Uterus (tissue), 4 donors: Measurements from ENCODE around the gene CD4. TPM values are rescaled to one million over a fixed set of nuclear protein-coding genes. Genes with fewer than 3 reads are reported as not detected.

ENCODE experiments used
- DNase-seq, 2 donors: peaks; one replicate each; pipeline ENCODE4 v3.0.0-alpha.2; 2019 to 2020
- H3K27ac ChIP-seq, 2 donors: fragments of 200-600 bp; sonication (generic); 1 replicate in 1 of 2; 2 replicates in 1 of 2; pipeline ENCODE4 v1.5.1; 2016 to 2018
- H3K27me3 ChIP-seq, 2 donors: fragments of 200-600 bp; sonication (generic); one replicate each; pipeline ENCODE4 v1.5.1; 2018 to 2019; ENCODE audit warnings: control low read depth in 1 of 2
- H3K36me3 ChIP-seq, 2 donors: fragments of 200-600 bp; sonication (generic); one replicate each; pipeline ENCODE4 v1.5.1; 2019; ENCODE audit warnings: control low read depth in 1 of 2
- H3K4me1 ChIP-seq, 2 donors: fragments of 200-600 bp; sonication (generic); one replicate each; pipeline ENCODE4 v1.5.1; 2018 to 2019; ENCODE audit warnings: control low read depth in 1 of 2
- H3K4me3 ChIP-seq, 2 donors: fragments of 200-600 bp; sonication (generic); 1 replicate in 1 of 2; 2 replicates in 1 of 2; pipeline ENCODE4 v1.5.1; 2018 to 2019; ENCODE audit warnings: mild to moderate bottlenecking in 1 of 2
- H3K9me3 ChIP-seq, 2 donors: fragments of 200-600 bp; sonication (generic); one replicate each; pipeline ENCODE4 v1.5.1; 2019; ENCODE audit warnings: control low read depth in 1 of 2
- POLR2A ChIP-seq, 2 donors: fragments of 450-650 bp; IDR thresholded peaks; one replicate each; pipeline ENCODE4 v1.6.1; 2016; ENCODE audit warnings: antibody characterized with exemption in 2 of 2, mild to moderate bottlenecking in 1 of 2, moderate library complexity in 1 of 2
- intact Hi-C: fragments of 100-400 bp; cut with DNase I; formaldehyde crosslinking; loops from one replicate; pipeline ENCODE4 v1.15.1; 2023; ENCODE audit warnings: low total_unique reads
- total RNA-seq, 4 donors: library from RNA; depleted of rRNA in 3 of 4; stranded (reverse); fragments of >200 nt in 3 of 4; gene quantifications; one replicate each; pipeline versions ENCODE4 v1.1.0 to v1.2.4, GENCODE V29; 2014 to 2023
- TF ChIP-seq, protein P1 (sequence below), 4 experiments: fragments of 200-600 bp in 2 of 4; fragments of 450-650 bp in 2 of 4; sonication (generic) in 2 of 4; IDR thresholded peaks; one replicate each; pipeline ENCODE4 v1.5.1; 2016 to 2019; ENCODE audit warnings: antibody characterized with exemption in 4 of 4, mild to moderate bottlenecking in 2 of 4, moderate library complexity in 1 of 4
- donor health status: DM: yes; HTN: yes; CAD: no.

CD4 gene
- total RNA-seq, 4 donors from 2014 or later = 1.0 to 24.3 (median 10.4) TPM

DNA sequence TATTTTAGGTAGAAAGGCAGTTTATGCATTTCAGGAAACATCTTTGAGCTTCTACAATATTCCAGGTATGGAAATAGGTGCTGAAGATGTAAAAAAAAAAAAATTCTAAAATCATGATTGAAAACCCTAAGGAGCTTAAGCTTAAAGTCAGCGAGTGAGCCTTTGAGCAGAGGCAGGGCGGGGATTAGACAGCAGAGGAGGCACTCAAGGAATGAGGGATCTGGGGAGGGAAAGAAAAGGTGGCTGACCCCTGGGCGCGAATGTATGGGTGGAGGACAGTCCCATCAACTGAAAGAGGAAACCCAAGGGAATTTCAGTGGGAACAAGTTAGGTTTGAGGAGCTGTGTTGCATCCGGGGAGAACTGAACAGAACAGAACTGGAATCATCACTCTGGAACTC lies 29.6 kb upstream of the CD4 start:
- intact Hi-C loops = loop anchor here (10.0 kb wide), 1 partner anchor 65 kb away; the partner anchor contains the start of genes GPR162 and P3H3
- Histone ChIP-seq H3K4me3 (no peak overlapping the region), H3K4me1 (no peaks in the 10 kb centered on the region), H3K9me3 (no peaks in the 10 kb centered on the region), H3K36me3 (no peaks in the 10 kb centered on the region), H3K27ac (no peak overlapping the region), H3K27me3 (no peaks in the 10 kb centered on the region)
- TF ChIP-seq, protein P1, sequence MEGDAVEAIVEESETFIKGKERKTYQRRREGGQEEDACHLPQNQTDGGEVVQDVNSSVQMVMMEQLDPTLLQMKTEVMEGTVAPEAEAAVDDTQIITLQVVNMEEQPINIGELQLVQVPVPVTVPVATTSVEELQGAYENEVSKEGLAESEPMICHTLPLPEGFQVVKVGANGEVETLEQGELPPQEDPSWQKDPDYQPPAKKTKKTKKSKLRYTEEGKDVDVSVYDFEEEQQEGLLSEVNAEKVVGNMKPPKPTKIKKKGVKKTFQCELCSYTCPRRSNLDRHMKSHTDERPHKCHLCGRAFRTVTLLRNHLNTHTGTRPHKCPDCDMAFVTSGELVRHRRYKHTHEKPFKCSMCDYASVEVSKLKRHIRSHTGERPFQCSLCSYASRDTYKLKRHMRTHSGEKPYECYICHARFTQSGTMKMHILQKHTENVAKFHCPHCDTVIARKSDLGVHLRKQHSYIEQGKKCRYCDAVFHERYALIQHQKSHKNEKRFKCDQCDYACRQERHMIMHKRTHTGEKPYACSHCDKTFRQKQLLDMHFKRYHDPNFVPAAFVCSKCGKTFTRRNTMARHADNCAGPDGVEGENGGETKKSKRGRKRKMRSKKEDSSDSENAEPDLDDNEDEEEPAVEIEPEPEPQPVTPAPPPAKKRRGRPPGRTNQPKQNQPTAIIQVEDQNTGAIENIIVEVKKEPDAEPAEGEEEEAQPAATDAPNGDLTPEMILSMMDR (IDR thresholded peaks at IDR 0.05) = no peak
- TF ChIP-seq POLR2A (IDR thresholded peaks at IDR 0.05) = no peak
- DNase-seq = no peak

DNA sequence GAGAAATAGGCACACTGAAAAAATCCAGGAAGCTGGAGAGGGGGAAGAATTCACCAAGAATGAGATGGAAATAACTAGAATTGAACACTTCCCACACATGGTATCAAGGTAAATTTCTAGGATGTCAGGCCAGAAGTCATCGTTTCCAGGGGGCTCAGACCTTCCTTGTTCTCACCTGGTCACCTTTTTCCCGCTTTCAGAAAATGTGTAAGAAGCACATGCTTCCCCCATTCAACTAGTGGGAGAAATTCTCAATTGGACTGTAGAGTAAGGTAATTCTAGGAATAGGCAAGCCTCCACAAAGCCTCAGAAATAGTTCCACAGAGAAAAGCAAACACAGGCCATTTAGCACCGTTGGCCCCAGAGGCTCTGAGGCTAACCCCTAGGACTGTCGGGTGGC lies 25.9 kb upstream of the CD4 start:
- Histone ChIP-seq H3K27me3 (no peaks in the 10 kb centered on the region), H3K4me1 (no peaks in the 10 kb centered on the region), H3K4me3 (peak overlapping the region; percentile 9 to 11), H3K9me3 (no peaks in the 10 kb centered on the region), H3K27ac (peak overlapping the region; percentile 97 to 98), H3K36me3 (no peaks in the 10 kb centered on the region)
- TF ChIP-seq, protein P1 (IDR thresholded peaks at IDR 0.05) = no peak
- intact Hi-C loops = no loop called here
- no peak for DNase-seq

DNA sequence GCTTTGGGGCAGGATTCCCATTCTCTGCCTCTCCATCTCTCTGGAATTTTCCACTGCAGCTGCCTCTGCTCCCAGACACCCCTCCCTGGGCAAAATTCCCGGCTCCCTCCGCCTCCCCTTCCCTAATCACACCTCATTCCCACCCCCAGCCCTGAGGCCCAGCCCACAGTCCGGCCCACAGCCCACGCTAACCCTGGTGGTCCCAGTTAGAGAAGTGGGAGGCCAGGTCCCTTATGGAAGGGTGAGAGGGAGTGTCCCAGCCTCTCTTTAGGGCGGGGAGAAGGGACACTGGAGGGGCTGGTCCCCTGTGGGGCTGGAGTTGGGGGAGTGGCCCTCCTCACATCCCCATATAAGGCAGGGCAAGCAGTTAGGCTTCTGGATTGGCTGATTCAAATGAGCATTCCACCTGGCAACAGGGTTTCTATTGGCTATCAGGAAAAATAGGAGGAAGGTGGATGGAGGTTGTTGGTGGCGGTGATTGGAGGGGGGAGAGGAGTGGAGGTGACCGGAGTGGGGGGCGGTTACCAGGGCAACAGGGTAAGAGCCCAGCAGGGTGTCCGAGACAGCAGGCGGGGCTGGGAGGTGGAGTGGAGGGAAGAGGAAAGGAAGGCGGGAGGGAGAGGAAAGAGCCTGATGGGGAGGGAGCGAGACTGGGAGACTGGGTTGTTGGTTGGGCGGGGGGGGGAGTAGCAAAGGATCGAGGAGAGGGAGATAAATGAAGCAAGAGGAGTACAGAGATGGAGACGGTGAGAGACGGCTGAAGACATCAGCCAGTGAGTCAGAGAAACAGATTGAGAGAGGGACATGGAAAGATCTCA lies 25.1 kb upstream of the CD4 start:
- TF ChIP-seq, protein P1 (IDR thresholded peaks at IDR 0.05) = peak in 1 of 4 experiments; percentile 29
- peak; percentile 42 to 49 for TF ChIP-seq POLR2A (IDR thresholded peaks at IDR 0.05)
- Histone ChIP-seq H3K27me3 (no peaks in the 10 kb centered on the region), H3K4me3 (peak overlapping the region; percentile 11 to 72), H3K36me3 (no peaks in the 10 kb centered on the region), H3K27ac (peak overlapping the region; percentile 97 to 98), H3K4me1 (peaks cover 0 to 4% of the 10 kb centered on the region in 2 donors), H3K9me3 (no peaks in the 10 kb centered on the region)
- peak; percentile 97 to 99 for DNase-seq
- intact Hi-C loops = no loop called here

DNA sequence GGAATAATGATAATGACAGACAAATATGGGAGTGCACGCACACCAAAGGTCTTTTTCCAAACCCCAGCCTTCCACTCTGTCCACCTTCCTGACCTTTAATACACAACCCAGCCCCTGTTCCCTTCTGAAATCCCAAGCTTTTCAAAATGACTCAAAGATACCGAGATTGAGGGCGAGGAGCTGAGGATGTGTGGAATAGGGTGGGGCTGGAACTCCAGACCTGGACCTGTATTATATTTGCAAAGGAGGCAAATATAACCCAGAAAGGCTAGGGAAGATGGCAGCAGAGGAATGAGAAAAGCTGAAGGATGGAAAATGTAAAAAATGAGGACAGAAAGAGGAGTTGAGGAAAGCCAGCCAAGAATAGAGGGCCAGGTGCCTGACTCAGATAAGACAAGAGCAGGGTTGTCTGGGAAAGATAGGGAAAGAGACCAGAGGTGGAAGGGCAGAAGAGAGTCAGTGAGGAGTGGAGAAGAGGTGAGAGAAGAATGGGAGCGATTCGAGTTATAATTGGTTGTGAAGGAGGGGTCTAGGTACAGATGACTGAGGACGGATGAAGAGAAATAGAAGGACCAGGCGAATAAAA lies 24.2 kb upstream of the CD4 start:
- no peak for TF ChIP-seq POLR2A (IDR thresholded peaks at IDR 0.05)
- TF ChIP-seq, protein P1 (IDR thresholded peaks at IDR 0.05) = no peak
- DNase-seq = no peak
- intact Hi-C loops = no loop called here
- Histone ChIP-seq H3K4me3 (peak overlapping the region; percentile 72 to 79), H3K36me3 (no peaks in the 10 kb centered on the region), H3K27ac (peak overlapping the region; percentile 97 to 98), H3K4me1 (peaks cover 0 to 4% of the 10 kb centered on the region in 2 donors), H3K27me3 (no peaks in the 10 kb centered on the region), H3K9me3 (no peaks in the 10 kb centered on the region)
